Body of pancreas (tissue), 4 donors: ENCODE measurements around the gene ADGRD1. TPM values are rescaled to one million over a fixed set of nuclear protein-coding genes. Genes with fewer than 3 reads are reported as not detected.
"Not testable (repeated sequence)": the region's sequence is repeated elsewhere in the genome, so short reads cannot be mapped to it uniquely, and the experiment has no call there.

Source experiments
- ATAC-seq: fragments of 150-250 bp; one replicate; pipeline ENCODE4 v1.9.1; 2016
- DNase-seq, 4 donors: peaks; one replicate each; pipeline ENCODE4 v3.0.0-alpha.2; 2019
- H3K27ac ChIP-seq, 4 donors: fragments of 200-600 bp; sonication (generic); 1 replicate in 3 of 4; 2 replicates in 1 of 4; pipeline versions ENCODE4 v1.5.1 to v1.6.1; 2016 to 2019; ENCODE audit warnings: mild to moderate bottlenecking in 1 of 4, mixed read lengths in 1 of 4, moderate library complexity in 1 of 4
- H3K27me3 ChIP-seq, 2 donors: fragments of 200-600 bp; sonication (generic); one replicate each; pipeline ENCODE4 v1.6.0; 2016; ENCODE audit warnings: mild to moderate bottlenecking in 1 of 2
- H3K36me3 ChIP-seq, 2 donors: fragments of 200-600 bp; sonication (generic); replicated peaks in 1 of 2; 2 replicates each; pipeline ENCODE4 v1.5.1; 2016; ENCODE audit warnings: low read depth in 2 of 2; ENCODE audit not compliant: insufficient read depth in 1 of 2
- H3K4me1 ChIP-seq: fragments of 200-600 bp; sonication (generic); one replicate; pipeline ENCODE4 v1.6.0; 2016
- H3K4me3 ChIP-seq, 2 donors: fragments of 200-600 bp; sonication (generic); 1 replicate in 1 of 2; 2 replicates in 1 of 2; pipeline ENCODE4 v1.5.1; 2016 to 2019
- H3K9me3 ChIP-seq, 3 donors: fragments of 200-600 bp; sonication (generic); 1 replicate in 2 of 3; 2 replicates in 1 of 3; pipeline ENCODE4 v1.5.1; 2016
- CTCF ChIP-seq, 7 experiments: fragments of 450-650 bp in 4 of 7; fragments of 200-600 bp in 3 of 7; sonication (generic) in 3 of 7; IDR thresholded peaks; one replicate each; pipeline ENCODE4 v1.5.1; 2016 to 2019; ENCODE audit warnings: antibody characterized with exemption in 7 of 7
- POLR2A ChIP-seq, 3 donors: fragments of 450-650 bp; IDR thresholded peaks; one replicate each; pipeline ENCODE4 v1.6.1; 2016; ENCODE audit warnings: antibody characterized with exemption in 3 of 3, mild to moderate bottlenecking in 2 of 3
- WGBS, 2 donors: methylation state at CpG; one replicate each; pipeline ENCODE4 v1.1.5; 2017; 5-methylcytosine and 5-hydroxymethylcytosine counted together
- intact Hi-C: fragments of 100-400 bp; cut with DNase I; formaldehyde crosslinking; loops from one replicate; pipeline ENCODE4 v1.15.1; 2023
- total RNA-seq, 2 donors: library from RNA; depleted of rRNA; stranded (reverse); fragments of >200 nt; gene quantifications; one replicate each; pipeline ENCODE4 v1.1.0, GENCODE V29; 2016

ADGRD1 gene
- total RNA-seq, 2 donors from 2014 or later: 4.4 to 4.9 TPM

- DNase-seq (no peak), ATAC-seq (no peak)
- Histone ChIP-seq H3K4me1 (no peaks in the 10 kb centered on the region), H3K9me3 (no peaks in the 10 kb centered on the region), H3K27ac (no peak overlapping the region), H3K27me3 (no peaks in the 10 kb centered on the region), H3K36me3 (no peaks in the 10 kb centered on the region), H3K4me3 (no peak overlapping the region)
- no peak for TF ChIP-seq CTCF (IDR thresholded peaks at IDR 0.05)
- no peak for TF ChIP-seq POLR2A (IDR thresholded peaks at IDR 0.05)
- intact Hi-C loops: no loop called here
- WGBS, 2 donors: 88 to 92% methylated on average over 10 of the region's 12 CpGs
These were observed 114.5 kb downstream of the ADGRD1 start for GRCh38 chr12:131067981-131068851.

GRCh38 chr12:131068926-131069720, 115.4 kb downstream of the ADGRD1 start:
- H3K27me3 ChIP-seq, H3K4me1 ChIP-seq, DNase-seq, ATAC-seq, H3K9me3 ChIP-seq, intact Hi-C loops, H3K36me3 ChIP-seq, H3K27ac ChIP-seq, H3K4me3 ChIP-seq: not testable (repeated sequence)
- 78% methylated on average over 13 to 15 of the region's 17 CpGs for WGBS, 2 donors

GRCh38 chr12:131070136-131070535, 116.4 kb downstream of the ADGRD1 start:
- H3K4me1 ChIP-seq, H3K9me3 ChIP-seq, ATAC-seq, H3K27me3 ChIP-seq, H3K36me3 ChIP-seq, DNase-seq, H3K4me3 ChIP-seq, H3K27ac ChIP-seq, intact Hi-C loops: not testable (repeated sequence)
- whole genome bisulfite sequencing, 2 donors: 92 to 98% methylated on average over 10 to 21 of the region's 21 CpGs

GRCh38 chr12:131070668-131071067, 117.0 kb downstream of the ADGRD1 start:
- DNase-seq, H3K9me3 ChIP-seq, H3K36me3 ChIP-seq, H3K27ac ChIP-seq, intact Hi-C loops, ATAC-seq, H3K4me3 ChIP-seq, H3K27me3 ChIP-seq, H3K4me1 ChIP-seq: not testable (repeated sequence)
- WGBS, 2 donors: 96 to 97% methylated on average over 3 of the region's 6 CpGs

- 53 to 78% methylated on average over 6 to 9 of the region's 12 CpGs for WGBS, 2 donors
- H3K27me3 ChIP-seq, ATAC-seq, intact Hi-C loops, DNase-seq, H3K27ac ChIP-seq, H3K9me3 ChIP-seq, H3K4me3 ChIP-seq, H3K4me1 ChIP-seq, H3K36me3 ChIP-seq: not testable (repeated sequence)
These were observed 117.6 kb downstream of the ADGRD1 start for GRCh38 chr12:131071234-131071820.

GRCh38 chr12:131071950-131072349, 118.2 kb downstream of the ADGRD1 start:
- H3K36me3 ChIP-seq, intact Hi-C loops, ATAC-seq, DNase-seq, H3K4me1 ChIP-seq, H3K4me3 ChIP-seq, H3K27ac ChIP-seq, H3K27me3 ChIP-seq, H3K9me3 ChIP-seq: not testable (repeated sequence)
- WGBS, 2 donors: 75% methylated on average over 2 to 8 of the region's 12 CpGs
